GM21723 (cell line): Measurements from ENCODE around the gene ZNF860.

Experiments used
- ATAC-seq: cut with Tn5 transposase; IDR thresholded peaks from one replicate; pipeline ENCODE4 v1.9.1; 2021; ENCODE audit warnings: mild to moderate bottlenecking, moderate library complexity; ENCODE audit not compliant: unreplicated experiment

Gene ZNF860

DNA sequence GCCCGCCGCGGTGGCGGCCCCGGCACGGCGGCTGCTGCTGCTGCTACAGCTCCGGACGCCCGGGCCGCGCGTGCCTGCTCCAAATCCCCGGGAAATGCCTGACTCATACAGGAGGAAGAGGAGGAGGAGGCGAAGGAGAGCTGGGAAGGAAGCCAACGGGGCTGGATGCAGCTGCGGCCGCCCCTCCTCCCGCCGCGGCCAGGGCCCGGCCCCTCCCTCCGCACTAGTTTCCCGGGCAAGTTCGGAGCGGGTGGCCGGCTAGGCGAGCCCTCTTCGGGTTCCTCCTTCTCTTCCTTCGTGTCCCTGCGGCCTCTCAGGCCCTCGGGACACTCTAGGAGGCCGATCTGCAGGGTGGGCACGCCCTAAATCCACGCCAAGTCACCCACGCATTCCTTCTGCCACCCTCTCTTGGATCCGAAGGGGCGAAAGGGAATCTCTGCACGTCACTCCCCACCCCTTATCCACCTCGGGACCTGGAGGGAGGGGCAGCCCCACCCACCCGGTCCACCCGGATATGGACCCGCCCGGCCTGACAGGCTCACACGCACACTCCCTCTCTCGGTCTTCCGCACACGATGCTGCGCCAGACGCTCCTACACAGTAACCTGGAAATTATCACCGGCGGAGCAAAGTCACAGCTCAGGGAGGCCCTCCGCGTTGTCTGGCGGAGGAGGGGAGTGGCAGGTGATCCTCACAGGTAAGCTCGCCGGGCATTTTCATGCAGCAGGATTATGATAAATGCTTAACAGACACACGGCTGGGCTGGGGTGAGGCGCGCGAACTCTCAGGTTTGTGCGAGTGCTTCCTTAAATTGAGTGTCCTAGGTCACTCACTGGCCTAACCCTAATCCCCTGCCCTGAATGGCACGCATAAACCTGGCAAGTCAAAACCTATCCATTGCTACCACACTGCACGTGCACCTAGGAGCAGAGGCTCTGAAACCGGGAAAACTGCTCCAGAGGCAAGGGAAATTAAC, at the start of gene ZNF860, which contains the start of gene OSBPL10:
Gene ZNF860 (plus strand): TSS at position 545 of the 976 bp plus-strand sequence. CDS start 7,330 bp downstream, outside the sequence.
Gene OSBPL10 (minus strand): TSS at position 57 of the 976 bp plus-strand sequence. CDS start 83 bp downstream, outside the sequence.
- ATAC-seq: peak; percentile 22

DNA sequence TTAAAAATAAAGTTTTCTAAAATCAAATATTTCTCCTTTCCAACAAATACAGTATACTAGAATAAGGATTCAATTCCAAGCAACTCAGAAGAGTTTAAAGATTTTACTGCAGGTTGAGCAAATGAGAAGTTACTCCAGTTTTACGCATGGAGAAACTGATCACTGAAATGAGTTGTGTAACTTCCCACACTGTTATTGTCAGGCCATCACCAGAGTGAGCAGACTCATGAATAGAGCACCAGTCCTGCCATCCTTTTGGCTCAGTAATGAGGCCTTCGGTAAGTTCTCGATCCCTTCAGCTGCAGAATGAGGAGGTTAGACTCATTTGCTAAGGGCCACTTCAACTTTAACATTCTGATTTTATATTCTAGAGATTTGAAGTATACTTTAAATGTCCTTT, 48.6 kb upstream of the ZNF860 start:
- no peak for ATAC-seq

DNA sequence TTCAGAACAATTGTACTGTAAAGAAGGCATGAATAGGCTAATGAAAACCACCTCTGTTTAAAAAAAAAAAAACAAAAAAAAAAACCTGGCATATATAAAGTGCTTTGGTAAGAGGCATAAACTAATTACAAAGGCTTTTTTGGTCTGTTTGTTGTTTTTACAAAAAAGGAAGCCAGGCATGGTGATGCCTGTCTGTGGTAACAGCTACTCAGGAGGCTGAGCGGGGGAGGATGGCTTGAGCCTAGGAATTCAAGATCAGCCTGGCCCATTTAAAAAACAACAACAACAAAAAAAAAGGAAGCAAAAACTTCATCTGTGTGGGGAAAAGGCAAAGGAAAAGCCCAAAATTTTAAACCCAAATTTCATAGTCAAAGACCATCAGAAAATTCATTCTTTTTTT, 47.5 kb upstream of the ZNF860 start:
- no peak for ATAC-seq

DNA sequence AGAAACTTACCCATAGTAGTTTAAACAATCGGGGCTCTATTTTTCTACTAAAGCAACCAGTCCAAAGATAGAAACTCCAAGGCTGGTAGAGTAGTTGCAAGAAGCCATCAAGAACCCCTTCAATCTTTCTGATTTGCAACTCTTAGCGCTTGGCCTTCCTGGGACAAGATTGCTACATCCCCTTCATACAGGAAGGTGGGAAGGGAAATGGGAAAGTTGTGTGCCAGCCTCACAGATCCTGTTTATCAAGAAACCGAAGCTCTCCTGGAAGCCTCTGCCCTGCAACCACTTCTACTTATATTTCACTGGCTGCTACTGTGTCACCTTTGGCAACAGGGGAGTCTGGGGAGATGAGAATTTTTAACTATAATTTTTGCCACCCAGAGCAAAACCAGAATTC, 46.7 kb upstream of the ZNF860 start:
- ATAC-seq: no peak

DNA sequence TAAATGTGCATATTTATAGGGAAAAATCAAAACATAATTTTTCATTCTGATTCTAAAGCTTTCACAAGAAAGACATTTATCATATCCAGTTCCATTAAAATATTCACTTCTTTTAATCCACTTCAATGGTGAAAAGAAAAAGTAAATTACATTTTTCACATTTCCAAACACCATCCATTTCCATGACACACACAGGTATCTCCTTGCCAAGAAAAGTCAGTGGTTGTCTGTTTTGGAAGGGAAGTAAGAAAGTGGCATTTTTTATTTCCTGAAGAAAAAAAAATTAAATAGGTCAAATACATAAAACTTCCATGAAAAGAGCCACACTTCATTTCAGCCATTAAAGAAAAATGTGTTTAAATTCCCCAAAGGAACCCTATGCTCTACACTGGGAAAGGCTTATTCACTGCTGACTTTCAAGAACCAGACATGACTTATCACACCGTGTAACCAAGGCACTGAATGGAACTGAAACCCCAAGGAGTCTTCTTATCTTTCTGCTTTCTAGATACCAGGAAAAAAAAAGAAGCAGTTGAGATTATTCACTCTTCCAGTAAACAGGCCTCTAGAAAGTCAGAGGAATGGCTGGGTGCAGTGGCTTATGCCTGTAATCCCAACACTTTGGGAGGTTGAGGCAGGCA, 45.0 kb upstream of the ZNF860 start:
- ATAC-seq: no peak

- ATAC-seq: no peak
These were observed 44.3 kb upstream of the ZNF860 start for GRCh38 chr3:31937225-31937624.

DNA sequence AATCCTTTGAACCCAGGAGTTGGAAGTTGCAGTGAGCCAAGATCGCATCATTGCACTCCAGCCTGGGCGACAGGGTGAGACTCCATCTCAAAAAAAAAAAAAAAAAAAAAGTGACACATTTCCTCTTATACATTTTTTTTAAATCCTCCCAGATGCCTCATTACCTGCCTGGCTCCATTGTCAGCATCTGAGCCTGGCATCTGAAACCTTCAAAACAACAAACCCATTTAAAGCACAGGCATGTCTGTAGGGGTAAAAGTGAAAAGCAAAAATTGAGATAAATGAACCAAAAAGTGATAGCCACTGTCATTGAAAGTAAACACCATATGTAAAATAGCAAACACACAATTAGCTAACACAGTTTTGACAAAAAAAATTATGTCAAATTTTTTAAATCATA, 39.1 kb upstream of the ZNF860 start:
- ATAC-seq: no peak

GRCh38 chr3:31943041-31943440, 38.5 kb upstream of the ZNF860 start:
- ATAC-seq: no peak

- ATAC-seq: peak; percentile 13
These were observed 35.9 kb upstream of the ZNF860 start for GRCh38 chr3:31945738-31946052.

- ATAC-seq: no peak
These were observed 35.0 kb upstream of the ZNF860 start for GRCh38 chr3:31946484-31947081.

DNA sequence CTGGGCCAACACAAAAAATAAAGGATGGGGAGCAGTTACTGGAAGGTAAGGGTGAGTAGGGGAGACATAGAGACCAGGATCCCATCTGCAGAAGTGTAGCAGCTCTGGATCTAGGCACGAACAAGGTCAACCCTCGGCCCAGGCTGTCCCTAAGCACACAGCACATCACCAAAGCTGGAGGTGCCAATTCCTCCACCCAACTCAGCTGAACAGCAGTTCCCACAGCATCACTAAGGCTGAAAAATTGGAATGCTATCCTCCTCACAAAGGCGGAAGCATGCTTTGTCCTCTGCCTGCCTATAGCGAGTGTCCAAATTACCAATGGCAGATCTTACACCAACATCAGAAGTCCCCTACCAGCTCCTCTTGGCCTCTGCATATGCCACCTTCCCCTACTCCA, 34.4 kb upstream of the ZNF860 start:
- ATAC-seq: no peak

GRCh38 chr3:31947671-31948091, 33.9 kb upstream of the ZNF860 start:
- ATAC-seq: no peak

DNA sequence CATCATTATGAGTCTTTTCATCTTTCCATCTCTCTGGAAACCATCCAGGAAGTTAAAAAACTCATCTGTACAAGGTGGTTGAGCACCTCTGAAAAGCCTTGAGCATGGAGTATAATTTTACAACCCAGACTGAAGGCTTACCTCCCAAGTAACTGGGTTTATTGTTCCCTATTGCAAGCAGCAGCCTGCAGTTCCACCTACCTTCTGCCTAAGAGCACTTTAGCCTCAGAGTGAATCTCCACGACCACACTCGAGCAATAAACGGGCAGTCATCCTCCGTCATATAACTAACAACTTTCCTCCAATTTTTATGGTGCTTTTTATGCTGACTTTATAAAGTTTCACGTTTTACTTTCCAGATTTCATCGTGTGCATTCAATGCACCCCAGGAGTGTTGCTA, 33.3 kb upstream of the ZNF860 start:
- ATAC-seq: no peak

DNA sequence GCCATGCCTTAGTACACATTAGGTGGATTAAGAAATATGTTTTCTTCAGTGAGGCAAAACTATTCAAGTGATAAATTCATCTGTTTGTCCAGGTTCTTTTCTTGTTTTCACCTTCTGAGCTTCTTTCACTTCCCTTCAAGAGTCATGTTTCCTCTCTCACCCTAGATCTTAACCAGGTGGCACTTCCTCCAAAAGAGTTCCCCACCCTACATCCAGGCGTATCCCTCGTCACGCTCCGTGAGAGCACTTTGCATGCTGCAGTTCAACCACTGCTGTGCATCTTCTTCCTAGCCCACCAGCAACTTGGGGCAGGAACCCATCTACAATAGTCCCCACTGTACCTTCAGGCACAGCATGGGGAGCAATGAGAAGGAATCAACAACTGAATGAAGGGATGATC, 29.3 kb upstream of the ZNF860 start:
- ATAC-seq: peak; percentile 91

- ATAC-seq: no peak
These were observed 28.5 kb upstream of the ZNF860 start for GRCh38 chr3:31953091-31953490.

GRCh38 chr3:31953636-31954035, 27.9 kb upstream of the ZNF860 start:
- no peak for ATAC-seq

DNA sequence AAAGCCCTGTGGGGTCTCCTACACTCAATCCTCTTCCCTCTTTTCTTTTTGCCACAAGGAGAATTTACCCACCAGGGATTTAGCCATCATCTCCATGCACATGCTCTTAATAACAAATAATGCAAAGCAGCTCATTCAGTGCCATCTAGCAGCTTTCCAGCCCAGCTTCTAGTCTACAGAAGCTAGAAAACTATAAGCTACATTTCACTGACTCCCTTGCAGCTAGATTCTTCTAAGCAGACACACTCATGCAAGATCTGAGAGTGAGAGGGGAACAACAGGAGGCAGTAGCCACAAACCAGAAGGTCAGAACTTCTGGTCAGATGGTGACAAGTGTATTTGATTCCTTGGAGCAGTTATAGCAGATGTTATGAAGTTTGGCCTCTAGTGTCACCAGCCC, 26.0 kb upstream of the ZNF860 start:
- ATAC-seq: no peak

DNA sequence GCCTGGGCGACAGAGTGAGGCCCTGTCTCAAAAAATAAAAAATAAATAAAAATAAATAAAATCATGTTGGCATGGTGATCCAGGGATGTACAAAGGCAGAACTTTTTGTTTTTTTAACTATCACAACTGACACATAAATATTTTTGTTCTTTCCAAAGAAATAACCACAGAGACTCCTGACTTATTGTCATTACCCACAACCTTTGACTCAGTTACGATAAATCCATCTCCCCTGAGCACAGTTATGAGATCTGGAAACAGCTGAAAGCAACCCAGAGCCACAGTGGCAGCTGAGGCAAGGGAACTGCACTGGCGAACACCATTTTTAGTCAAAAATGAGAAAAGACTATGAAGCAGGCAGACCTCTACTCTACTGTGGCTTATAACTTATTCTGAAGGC, 24.4 kb upstream of the ZNF860 start:
- no peak for ATAC-seq

- no peak for ATAC-seq
These were observed 22.8 kb upstream of the ZNF860 start for GRCh38 chr3:31958701-31959152.

DNA sequence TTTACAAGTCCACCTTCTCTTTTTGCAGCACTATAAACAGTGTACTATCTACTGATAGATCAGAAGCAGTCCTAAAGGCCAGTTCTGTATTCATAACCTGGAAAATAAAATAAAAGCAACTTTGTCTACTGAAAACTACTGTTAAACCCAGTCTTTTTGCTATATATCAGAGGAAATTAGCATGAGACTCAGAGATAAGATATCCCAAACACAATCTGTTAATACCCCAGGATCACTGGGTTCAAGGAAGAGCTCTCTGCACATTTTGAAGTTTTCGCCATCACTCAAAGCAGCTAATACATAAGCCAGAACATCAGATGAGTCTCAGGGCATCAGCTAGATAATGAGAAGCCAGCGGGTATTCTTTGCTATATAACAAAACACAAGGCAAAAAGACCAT, 22.3 kb upstream of the ZNF860 start:
- ATAC-seq: no peak

- ATAC-seq: no peak
These were observed 21.4 kb upstream of the ZNF860 start for GRCh38 chr3:31959951-31960792.
